ENCODE measurements around the gene RNU6-9. TPM values are rescaled to one million over a fixed set of nuclear protein-coding genes. Genes with fewer than 3 reads are reported as not detected.

RNU6-9 gene
- total and polyA plus RNA-seq, 2 donors (not counting 1 experiment from before 2014, with no cell fraction given) = not detected

GRCh38 chr19:927780-928401 is 34.6 kb downstream of the RNU6-9 start:
- Histone ChIP-seq H3K4me3 (ENCODE audit: control extremely low read depth in 1 of 5, extremely low read depth in 1 of 5, insufficient read depth in 1 of 5, low read depth in 2 of 5, low read length in 4 of 5) (no peak overlapping the region), H3K4me2 (replicated peaks; ENCODE audit: low read depth, low read length, poor library complexity, severe bottlenecking) (no peak overlapping the region), H3K4me1 (ENCODE audit: control insufficient read depth in 2 of 2, insufficient read depth in 2 of 2, low read length in 2 of 2) (peaks cover 19 to 40% of the 10 kb centered on the region in 2 donors), H3K27me3 (replicated peaks in 1 of 4; ENCODE audit: control extremely low read depth in 1 of 4, control insufficient read depth in 3 of 4, insufficient read depth in 4 of 4, low read length in 3 of 4) (no peaks in the 10 kb centered on the region), H3K9me3 (ENCODE audit: control extremely low read depth in 1 of 3, control insufficient read depth in 2 of 3, insufficient read depth in 1 of 3, low read length in 2 of 3) (no peaks in the 10 kb centered on the region), H2AFZ (ENCODE audit: insufficient read depth, low read depth, low read length, poor library complexity, severe bottlenecking) (no peak overlapping the region), H3K79me2 (ENCODE audit: control insufficient read depth, insufficient read depth, low read length) (peaks cover 26% of the 10 kb centered on the region), H4K20me1 (ENCODE audit: control insufficient read depth, insufficient read depth, low read length, poor library complexity, severe bottlenecking) (peaks cover 9% of the 10 kb centered on the region), H3K9ac (ENCODE audit: low read length) (no peak overlapping the region), H3K36me3 (replicated peaks in 1 of 2; ENCODE audit: control extremely low read depth in 1 of 2, control insufficient read depth in 1 of 2, extremely low read depth in 1 of 2, insufficient read depth in 2 of 2, low read length in 1 of 2) (no peaks in the 10 kb centered on the region), H3K27ac (ENCODE audit: low read length in 2 of 2) (peak overlapping the region in 1 of 2 donors; percentile 9)
- Mint-ChIP-seq H3K27me3 (no peaks in the 10 kb centered on the region), H3K9me3 (ENCODE audit: insufficient read depth) (no peaks in the 10 kb centered on the region), H3K4me1 (peaks cover 21% of the 10 kb centered on the region), H3K4me3 (peak overlapping the region; percentile 56), H3K27ac (peak overlapping the region; percentile 75)
- no peak for TF ChIP-seq EZH2 (IDR thresholded peaks at IDR 0.05; ENCODE audit: borderline replicate concordance, insufficient read depth, low read depth, low read length, poor library complexity, severe bottlenecking)
- no peak for TF ChIP-seq CTCF (IDR thresholded peaks at IDR 0.05)
- intact Hi-C loops (cut with micrococcal nuclease) = loop anchor here (10.0 kb wide), 2 partner anchors 137 to 263 kb away; partner anchors contain the start of genes ARHGAP45 and RNF126
- DNase-seq (no peak), ATAC-seq (ENCODE audit: low read depth) (no peak)
- ChIA-PET POLR2A (interaction anchor here (1.3 kb wide), 1 partner anchor 56 kb away, joined by 4 read pairs; the partner anchor contains the start of gene WDR18), CTCF (no interaction called here)
- WGBS (ENCODE audit: insufficient coverage) = 83% methylated on average over 7 of the region's 12 CpGs

- Histone ChIP-seq H3K4me1 (ENCODE audit: control insufficient read depth in 2 of 2, insufficient read depth in 2 of 2, low read length in 2 of 2) (peaks cover 25 to 46% of the 10 kb centered on the region in 2 donors), H3K4me2 (replicated peaks; ENCODE audit: low read depth, low read length, poor library complexity, severe bottlenecking) (no peak overlapping the region), H4K20me1 (ENCODE audit: control insufficient read depth, insufficient read depth, low read length, poor library complexity, severe bottlenecking) (peaks cover 17% of the 10 kb centered on the region), H3K36me3 (replicated peaks in 1 of 2; ENCODE audit: control extremely low read depth in 1 of 2, control insufficient read depth in 1 of 2, extremely low read depth in 1 of 2, insufficient read depth in 2 of 2, low read length in 1 of 2) (no peaks in the 10 kb centered on the region), H3K27ac (ENCODE audit: low read length in 2 of 2) (no peak overlapping the region), H3K9me3 (ENCODE audit: control extremely low read depth in 1 of 3, control insufficient read depth in 2 of 3, insufficient read depth in 1 of 3, low read length in 2 of 3) (no peaks in the 10 kb centered on the region), H3K4me3 (ENCODE audit: control extremely low read depth in 1 of 5, extremely low read depth in 1 of 5, insufficient read depth in 1 of 5, low read depth in 2 of 5, low read length in 4 of 5) (no peak overlapping the region), H2AFZ (ENCODE audit: insufficient read depth, low read depth, low read length, poor library complexity, severe bottlenecking) (no peak overlapping the region), H3K79me2 (ENCODE audit: control insufficient read depth, insufficient read depth, low read length) (peaks cover 33% of the 10 kb centered on the region), H3K9ac (ENCODE audit: low read length) (no peak overlapping the region), H3K27me3 (replicated peaks in 1 of 4; ENCODE audit: control extremely low read depth in 1 of 4, control insufficient read depth in 3 of 4, insufficient read depth in 4 of 4, low read length in 3 of 4) (no peaks in the 10 kb centered on the region)
- POLR2A ChIA-PET = interaction anchor here (0.5 to 1.1 kb wide), 2 partner anchors 28 to 55 kb away, joined by 3 read pairs; partner anchors contain the start of gene WDR18
- CTCF ChIA-PET = no interaction called here
- Mint-ChIP-seq H3K27ac (no peak overlapping the region), H3K4me3 (peak overlapping the region; percentile 56), H3K4me1 (peaks cover 24% of the 10 kb centered on the region), H3K9me3 (ENCODE audit: insufficient read depth) (no peaks in the 10 kb centered on the region), H3K27me3 (no peaks in the 10 kb centered on the region)
- 95% methylated on average over 17 of the region's 18 CpGs for WGBS (ENCODE audit: insufficient coverage)
- intact Hi-C loops (cut with micrococcal nuclease) = loop anchor here (10.0 kb wide), 2 partner anchors 136 to 264 kb away; partner anchors contain the start of genes ARHGAP45 and RNF126
- TF ChIP-seq EZH2 (IDR thresholded peaks at IDR 0.05; ENCODE audit: borderline replicate concordance, insufficient read depth, low read depth, low read length, poor library complexity, severe bottlenecking) (no peak), CTCF (IDR thresholded peaks at IDR 0.05) (no peak)
- DNase-seq (no peak), ATAC-seq (ENCODE audit: low read depth) (no peak)
Measured at GRCh38 chr19:928471-929202, 35.4 kb downstream of the RNU6-9 start.

Measured in B cell (primary cell).